NK-92 treated with Interleukin-12 subunit alpha and Interleukin-12 subunit beta, amount 100 ng/mL, for 24 hours (cell line): Measurements from ENCODE around the gene P4HTM.

Experiments used
- DNase-seq: peaks from one replicate; lab custom pipeline; 2025; lab: John Stamatoyannopoulos, UW

Gene P4HTM

DNA sequence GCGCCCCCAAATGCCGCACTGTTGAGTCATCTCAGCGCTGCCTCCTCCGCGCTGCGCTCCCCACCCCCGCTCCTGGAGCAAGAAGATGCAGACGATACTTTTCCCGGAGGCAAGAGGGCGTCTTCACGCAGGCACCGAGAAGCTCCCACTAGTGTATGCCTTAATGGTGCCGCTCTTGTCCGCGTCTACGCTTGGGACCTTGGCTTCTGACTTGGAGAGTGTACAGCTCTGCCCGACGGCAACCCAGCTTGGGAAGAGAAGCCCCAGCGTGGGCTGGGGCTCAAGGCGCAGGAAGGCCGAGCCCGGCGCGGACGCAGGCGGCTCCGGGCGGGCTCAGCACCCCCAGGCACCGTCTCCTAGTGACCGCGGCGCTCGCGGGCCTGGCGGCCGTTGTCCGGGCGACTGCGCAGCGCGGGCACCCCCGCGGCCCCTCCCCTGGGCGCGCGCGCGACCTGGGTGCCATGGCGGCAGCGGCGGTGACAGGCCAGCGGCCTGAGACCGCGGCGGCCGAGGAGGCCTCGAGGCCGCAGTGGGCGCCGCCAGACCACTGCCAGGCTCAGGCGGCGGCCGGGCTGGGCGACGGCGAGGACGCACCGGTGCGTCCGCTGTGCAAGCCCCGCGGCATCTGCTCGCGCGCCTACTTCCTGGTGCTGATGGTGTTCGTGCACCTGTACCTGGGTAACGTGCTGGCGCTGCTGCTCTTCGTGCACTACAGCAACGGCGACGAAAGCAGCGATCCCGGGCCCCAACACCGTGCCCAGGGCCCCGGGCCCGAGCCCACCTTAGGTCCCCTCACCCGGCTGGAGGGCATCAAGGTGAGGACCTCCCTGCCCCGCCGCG lies at the start of gene P4HTM:
TSS of gene P4HTM (plus strand) at position 446 of the 840 bp plus-strand sequence. CDS start at position 462, 16 bp downstream.
- peak; percentile 71 for DNase-seq

DNA sequence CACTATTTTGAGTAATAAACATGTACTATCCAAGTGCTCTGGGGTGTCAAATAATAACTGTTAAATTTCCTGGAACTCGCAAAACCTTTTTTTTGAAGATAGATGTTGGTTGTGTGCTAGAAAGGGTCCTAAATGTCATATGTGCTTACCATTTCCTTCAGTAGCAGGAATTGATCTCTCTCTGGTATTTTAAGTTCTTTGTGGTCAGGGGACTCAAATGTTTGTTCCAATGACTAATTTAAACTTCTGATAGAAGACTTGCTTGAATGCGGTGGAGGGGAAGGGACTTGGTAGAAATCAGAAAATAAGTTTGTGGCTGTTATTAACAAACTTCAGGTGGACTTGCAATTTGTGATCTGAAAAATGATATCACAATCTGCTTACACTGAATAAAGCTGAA lies 44.6 kb upstream of the P4HTM start:
- no peak for DNase-seq

DNA sequence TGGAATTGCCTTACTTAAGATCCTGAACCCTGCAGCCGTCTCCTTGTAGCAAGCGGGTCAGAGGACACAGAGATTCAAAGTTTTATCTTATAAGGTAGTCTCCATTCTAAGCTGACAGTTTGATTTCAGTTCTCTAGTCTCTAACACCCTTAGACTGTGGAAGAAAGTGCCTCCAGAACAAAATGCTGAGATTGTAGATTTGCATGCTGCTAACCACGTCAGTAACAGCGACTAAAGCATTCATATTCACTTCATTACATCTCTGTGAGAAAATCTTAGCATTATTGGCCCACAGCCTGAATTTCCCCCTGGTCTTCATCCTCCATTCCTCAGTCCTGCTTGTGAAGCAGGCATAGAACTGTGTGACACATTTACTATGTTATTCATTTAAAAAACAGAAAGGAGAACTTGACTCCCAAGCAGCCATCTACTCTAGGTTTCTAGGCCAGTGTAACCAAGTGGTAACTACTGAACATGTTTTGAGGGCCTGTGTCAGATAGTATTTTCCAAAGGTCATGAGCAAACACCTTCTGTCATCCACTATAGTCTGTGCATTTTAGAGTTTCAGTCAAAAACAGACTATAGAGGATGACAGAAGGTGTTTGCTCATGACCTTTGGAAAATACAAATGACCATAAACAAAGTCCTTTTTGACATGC lies 44.0 kb upstream of the P4HTM start:
- no peak for DNase-seq

DNA sequence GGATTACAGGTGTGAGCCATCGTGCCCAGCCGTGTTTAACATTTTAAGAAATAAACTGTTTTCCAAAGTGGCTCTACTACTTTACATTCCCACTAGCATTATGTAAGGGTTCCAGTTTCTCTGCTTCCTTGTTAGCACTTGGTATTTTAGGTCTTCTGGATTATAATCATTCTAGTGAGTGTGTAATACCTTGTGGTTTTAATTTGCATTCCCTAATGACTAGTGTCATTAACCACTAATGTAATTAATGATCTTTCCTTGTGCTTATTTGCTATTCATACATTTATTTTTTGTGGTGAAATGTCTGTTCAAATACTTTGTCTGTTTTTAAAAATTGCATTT lies 40.7 kb upstream of the P4HTM start:
- DNase-seq, result no peak

DNA sequence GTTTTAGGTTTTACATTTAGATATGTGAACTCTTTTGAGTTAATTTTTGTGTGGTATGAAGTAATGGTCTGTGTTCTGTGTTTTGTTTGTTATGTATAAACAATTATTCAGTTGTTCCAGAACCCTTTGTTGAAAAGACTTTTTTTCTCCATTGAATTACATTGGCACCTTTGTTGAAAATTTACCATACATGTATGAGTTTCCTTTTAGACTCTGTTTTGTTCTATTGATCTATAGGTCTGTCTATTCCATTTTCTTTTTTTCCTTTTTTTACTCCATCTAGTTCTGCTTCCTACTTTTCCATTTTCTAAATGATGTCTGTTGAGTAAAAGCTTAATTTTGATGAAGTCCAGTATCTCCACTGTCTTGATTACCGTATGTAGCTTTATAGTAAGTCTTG lies 40.0 kb upstream of the P4HTM start:
- no peak for DNase-seq

- DNase-seq, result no peak
Measured at GRCh38 chr3:48951764-48952163, 38.3 kb upstream of the P4HTM start.

DNA sequence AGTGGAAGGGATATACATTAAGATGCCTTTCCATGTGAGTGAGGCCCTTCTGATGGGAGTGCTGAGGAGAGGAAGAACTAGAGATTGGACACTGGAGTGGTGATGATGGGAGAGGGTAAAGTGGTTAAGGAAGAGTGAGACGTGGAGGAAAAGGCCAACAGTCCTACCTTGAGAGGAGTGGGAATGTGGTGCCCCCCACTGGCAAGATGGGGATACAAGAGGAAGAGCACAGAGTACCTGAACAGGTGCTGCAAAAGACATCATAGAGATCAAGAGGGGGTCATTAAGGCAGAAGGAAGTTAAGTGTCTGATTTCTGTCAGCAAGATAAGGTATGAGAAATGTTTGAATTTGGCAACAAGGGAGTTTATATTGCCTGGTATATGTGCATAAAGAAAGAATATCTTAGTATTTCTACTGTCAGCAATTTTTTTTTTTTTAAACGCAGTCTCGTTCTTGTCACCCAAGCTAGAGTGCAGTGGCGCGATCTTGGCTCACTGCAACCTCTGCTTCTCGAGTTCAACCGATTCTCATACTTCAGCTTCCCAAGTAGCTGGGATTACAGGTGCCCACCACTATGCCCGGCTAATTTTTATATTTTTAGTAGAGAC lies 37.4 kb upstream of the P4HTM start:
- no peak for DNase-seq

DNA sequence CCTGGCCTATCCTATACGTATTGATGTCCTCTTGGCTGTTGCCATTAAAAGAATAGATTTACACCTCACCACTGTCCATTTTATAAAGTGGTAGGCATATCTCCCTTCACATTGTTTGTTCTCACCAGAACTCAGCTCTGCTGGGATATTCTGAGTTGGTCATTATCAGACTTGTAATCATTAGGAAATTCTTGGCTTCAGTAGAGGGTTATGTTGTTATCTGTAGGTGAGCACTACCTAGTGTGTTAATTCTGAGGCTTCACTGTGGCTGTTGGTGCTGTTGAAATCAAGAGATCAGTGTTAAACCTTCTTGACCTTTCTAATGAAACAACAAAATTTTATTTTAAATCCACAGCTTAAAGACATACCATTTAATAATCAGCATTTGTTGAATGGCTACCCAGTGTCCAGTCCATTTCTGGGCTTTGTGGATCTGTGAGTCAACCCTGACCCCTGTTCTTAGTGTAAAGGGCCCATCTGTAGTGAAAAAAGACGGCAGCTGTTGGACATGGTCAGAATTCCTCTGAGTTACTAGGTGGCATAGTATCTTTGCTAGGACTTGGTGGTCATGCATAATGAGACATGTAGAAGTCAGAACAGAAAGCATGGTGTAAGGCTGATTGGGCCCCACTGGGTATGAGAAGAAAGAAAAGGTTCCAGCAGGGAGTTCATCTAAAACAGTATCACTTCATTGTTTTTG lies 32.9 kb upstream of the P4HTM start:
- DNase-seq, result no peak

DNA sequence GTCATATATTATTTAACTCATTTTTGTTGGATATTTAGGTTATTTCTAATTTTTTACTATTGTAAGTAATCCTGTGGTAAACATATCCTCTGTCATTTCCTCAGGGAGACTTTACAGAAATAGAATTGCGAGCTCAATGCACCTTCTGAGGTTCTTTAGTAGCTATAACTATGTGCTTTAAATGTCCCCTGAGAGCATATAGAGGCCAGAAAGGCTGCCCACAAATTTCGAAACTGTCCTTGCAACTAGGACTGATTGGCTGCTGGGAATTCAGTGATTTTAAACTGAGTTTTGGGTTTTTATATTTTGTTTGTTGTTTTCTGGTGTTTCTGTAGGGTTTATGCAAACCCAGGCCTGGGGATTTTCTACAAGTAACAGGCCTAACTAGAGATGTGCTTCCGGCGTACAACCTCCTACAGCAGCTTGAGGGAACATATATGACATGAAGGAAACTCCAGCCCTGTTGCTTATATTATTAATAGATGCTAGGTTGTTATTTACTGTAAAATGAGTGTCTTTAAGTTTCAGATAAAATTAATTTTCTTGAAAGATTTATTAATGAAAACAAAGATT lies 29.1 kb upstream of the P4HTM start:
- no peak for DNase-seq

- no peak for DNase-seq
Measured at GRCh38 chr3:48962340-48962739, 27.7 kb upstream of the P4HTM start.

DNA sequence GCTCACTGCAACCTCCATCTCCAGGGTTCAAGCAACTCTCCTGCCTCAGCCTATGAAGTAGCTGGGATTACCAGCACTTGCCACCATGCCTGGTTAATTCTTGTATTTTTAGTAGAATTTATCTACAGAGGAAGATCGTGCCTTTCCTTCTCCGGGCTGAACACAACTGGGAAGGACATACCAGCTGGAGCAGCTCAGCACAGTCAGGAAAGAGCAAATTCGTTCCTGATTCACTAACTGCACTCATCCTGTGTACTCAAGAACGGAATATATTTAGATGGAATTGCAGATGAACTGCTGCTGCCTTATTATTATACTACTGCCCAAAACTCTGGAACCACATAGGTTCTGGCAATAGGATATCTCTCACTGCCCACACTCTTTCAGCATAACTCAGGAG lies 27.1 kb upstream of the P4HTM start:
- DNase-seq, result no peak

- DNase-seq, result no peak
Measured at GRCh38 chr3:48963591-48963990, 26.4 kb upstream of the P4HTM start.

DNA sequence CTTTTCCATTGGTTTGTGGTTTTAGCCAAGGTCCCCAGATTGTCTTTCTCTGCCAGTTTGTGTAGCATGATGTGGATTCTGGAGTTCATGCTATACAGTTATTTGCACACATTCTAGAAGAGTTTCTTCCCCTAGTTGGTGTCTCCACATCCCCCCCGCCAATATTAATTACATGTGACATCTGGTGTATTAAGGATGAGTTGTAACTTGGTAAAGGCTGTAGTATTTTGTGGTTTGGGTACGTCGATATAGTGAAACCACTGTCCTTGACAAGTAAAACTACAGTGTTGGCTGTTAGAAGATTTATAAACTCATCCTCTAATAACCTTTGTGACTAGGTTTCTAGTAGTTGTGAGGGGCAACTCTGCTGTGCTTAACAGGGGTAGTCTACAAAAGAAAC lies 23.7 kb upstream of the P4HTM start:
- DNase-seq, result no peak

- DNase-seq, result no peak
Measured at GRCh38 chr3:48966876-48967361, 23.1 kb upstream of the P4HTM start.

DNA sequence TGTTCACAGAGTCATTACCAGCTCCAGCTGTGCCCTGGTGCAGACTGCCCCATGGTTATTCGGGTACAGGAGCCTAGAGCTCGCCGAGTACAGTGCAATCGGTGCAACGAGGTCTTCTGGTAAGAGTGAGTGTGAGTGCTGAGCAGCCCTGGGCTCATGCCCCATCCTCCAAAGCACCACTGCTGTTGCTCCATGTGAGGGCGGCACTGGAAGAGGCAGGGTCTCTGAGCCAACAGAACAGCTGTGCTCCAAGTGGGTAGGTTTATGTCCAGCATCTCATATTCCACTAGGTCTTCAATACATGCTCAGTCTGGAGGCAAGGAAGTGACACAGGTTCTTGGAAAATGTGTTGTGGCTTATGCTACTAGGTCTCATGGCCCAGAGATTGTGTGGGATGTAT lies 19.5 kb upstream of the P4HTM start:
- no peak for DNase-seq

- DNase-seq, result no peak
Measured at GRCh38 chr3:48974076-48974864, 15.8 kb upstream of the P4HTM start.

- DNase-seq, result no peak
Measured at GRCh38 chr3:48979451-48979850, 10.6 kb upstream of the P4HTM start.

- no peak for DNase-seq
Measured at GRCh38 chr3:48980295-48980694, 9.7 kb upstream of the P4HTM start.

DNA sequence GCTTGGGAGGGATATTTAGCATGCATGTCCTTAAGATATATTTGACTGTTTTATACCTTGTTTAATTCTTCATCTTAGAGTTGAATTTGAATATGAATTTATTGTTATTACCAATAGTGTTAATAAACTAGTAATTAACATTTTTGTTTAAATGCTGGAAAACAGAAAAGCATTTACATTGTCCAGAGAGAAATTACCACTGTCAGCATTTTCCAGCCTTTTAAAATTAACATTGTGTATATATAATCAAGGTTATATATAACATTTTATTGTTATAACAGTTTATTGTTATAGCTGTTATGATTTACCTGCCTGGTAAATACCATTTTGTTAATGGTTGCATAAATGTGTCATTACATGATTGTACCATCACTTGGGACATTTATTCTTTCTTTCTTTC lies 8.0 kb upstream of the P4HTM start:
- no peak for DNase-seq

- DNase-seq, result no peak
Measured at GRCh38 chr3:48982686-48983085, 7.4 kb upstream of the P4HTM start.

DNA sequence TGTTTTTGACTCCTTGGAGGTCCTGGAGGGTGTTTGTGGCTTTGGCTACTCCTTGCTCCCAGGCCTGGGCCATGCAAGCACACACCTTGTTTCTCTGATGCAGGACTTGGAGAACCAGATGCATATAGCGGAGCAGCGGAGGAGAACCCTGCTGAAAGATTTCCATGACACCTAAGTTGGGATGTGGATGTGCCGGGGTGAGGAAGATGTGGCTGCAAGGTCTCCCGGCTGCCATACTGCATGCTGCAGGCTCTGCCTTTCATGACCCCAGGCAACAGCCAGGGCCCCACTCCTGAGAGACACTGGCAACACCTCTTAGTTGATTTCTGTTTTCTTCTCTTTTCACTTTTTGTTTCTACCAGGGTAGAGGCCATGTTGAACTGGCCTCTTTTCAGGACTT lies 6.9 kb upstream of the P4HTM start:
- no peak for DNase-seq
